Left renal cortex interstitium (tissue), 4 donors: ENCODE measurements around the gene VASH1. TPM values are rescaled to one million over a fixed set of nuclear protein-coding genes. Genes with fewer than 3 reads are reported as not detected.

Source experiments
- DNase-seq, 4 donors: peaks; one replicate each; pipeline ENCODE4 v3.0.0-alpha.2; 2013; ENCODE audit warnings: low read depth in 4 of 4, low spot score in 2 of 4, missing footprints in 1 of 4
- polyA plus RNA-seq, 4 donors: library from polyadenylated mRNA; unstranded; fragments of 120-200 nt; gene quantifications; one replicate each; pipeline ENCODE4 v1.2.1, GENCODE V29; 2013; ENCODE audit not compliant: insufficient read length in 4 of 4

Gene VASH1
- polyA plus RNA-seq, 4 donors = 29.3 to 44.6 (median 37.0) TPM

GRCh38 chr14:76782115-76782884 lies 21.0 kb downstream of the VASH1 start:
- DNase-seq = no peak

- DNase-seq = no peak
Observed at GRCh38 chr14:76782885-76783566, 21.8 kb downstream of the VASH1 start.

- DNase-seq = no peak
Observed at GRCh38 chr14:76784266-76784874, 23.1 kb downstream of the VASH1 start.

DNA sequence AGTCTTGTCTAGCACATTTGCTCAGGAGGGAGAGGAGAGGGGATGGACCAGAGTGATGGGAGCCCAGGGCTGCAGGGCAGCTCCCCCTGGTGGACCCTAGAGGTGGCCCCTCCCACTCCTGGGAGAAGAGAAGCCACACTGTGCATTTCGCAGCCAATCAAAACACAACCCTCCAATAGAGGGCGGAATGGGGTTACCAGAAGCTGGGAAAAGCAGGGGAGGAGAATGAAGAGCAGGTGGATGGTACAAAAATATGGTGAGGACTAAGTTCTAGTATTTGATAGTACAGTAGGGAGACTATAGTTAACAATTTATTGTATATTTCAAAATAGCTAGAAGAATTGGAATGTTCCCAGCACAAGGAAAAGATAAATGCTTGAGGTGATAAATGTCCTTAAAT lies 23.6 kb downstream of the VASH1 start:
- DNase-seq = peak in 1 of 4 donors; percentile 62

GRCh38 chr14:76786601-76787000 lies 25.3 kb downstream of the VASH1 start:
- no peak for DNase-seq

- no peak for DNase-seq
Observed at GRCh38 chr14:76792422-76792821, 31.2 kb downstream of the VASH1 start.

GRCh38 chr14:76793324-76793723 lies 32.1 kb downstream of the VASH1 start:
- no peak for DNase-seq

DNA sequence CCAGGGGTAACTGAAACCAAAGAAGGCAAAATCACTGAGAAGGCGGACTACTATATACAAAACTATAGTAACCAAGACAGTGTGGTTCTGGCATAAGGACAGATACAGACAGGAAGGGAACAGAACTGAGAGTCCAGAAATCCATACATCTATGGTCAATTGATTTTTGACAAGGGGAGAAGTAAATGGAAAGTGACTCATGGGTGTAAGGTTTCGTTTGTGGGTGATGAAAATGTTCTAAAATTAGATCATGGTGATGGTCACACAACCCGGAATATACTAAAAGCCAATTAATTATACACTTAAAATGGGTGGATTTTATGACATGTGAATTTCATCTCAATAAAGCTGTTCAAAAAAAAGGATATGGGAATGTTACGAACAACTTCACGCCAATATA lies 32.7 kb downstream of the VASH1 start:
- no peak for DNase-seq

GRCh38 chr14:76806446-76806845 lies 45.2 kb downstream of the VASH1 start:
- DNase-seq = no peak

DNA sequence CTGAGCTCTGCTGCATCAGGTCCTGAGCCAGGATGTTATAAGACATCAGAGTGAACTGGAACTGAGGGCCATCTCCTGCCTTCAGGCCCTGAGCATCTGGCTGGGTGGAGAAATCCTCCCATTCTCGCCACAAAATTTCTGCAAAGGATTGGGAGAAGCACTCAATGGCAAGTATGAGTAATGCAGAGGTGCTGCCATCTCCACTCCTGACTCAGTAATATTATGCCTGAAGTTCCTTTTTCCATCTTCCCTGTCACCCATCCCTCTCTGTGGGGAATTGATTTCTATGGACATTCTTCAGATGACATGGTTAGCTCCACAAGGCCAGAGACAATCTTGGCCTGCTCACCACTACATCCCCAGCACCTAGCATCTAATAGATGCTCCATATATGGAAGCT lies 46.7 kb downstream of the VASH1 start:
- no peak for DNase-seq

DNA sequence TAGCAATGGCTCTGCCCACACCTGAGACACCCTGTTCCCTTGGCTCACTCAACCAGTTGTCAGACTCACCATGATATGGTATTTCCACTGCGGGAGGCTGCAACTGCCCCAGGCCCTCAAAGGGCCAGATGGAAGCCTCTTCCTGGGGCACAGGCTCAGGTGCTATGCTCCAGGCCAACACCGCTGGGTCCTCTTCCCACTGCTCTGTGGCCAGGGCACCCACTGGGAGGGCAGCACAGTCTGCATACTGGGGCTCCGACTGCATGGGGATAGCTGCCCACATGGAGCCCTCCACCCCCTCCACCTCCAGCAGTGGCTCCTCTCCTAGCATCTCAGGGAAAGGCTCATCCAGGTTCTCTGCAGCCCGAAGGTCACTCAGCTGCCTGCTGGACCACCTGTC lies 47.7 kb downstream of the VASH1 start:
- no peak for DNase-seq

DNA sequence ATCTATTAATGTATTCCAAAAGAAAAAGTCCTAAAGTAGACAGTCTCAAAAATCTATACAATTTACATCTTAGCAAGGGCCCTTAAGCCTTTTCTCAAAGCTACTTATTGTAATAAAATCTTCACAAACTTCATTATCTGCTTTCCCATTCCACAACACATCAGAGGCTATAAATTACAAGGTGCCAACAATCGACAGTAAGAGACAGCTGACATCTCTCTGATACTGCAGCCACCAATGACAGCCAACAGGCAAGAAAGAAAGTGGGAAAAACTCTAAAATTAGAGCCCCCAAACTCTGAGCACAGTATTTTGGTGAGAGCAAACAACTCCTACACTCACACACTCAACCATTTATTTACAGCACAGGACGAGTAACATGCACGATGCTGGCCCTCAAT lies 49.3 kb downstream of the VASH1 start:
- no peak for DNase-seq

GRCh38 chr14:76810953-76811400 lies 49.7 kb downstream of the VASH1 start:
- DNase-seq = no peak

- DNase-seq = no peak
Observed at GRCh38 chr14:76811561-76811960, 50.3 kb downstream of the VASH1 start.

DNA sequence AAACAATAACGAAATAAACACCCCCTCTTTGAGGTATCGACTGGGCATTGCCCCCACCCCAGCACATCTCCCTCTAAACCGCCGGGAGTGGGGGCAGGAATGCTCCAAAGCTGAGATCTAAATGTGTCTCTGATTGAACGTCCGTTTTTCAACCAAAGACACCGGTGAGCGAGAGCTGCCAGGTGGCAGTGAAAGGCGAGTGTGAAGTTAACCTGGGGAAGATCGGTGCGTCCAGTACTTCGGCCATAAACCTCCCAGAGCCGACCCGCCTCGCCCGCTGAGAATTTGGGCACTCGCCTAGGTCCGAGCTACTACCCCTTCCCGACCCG lies 50.8 kb downstream of the VASH1 start:
- DNase-seq = no peak

- DNase-seq = peak; percentile 72 to 90 (median 88)
Observed at GRCh38 chr14:76812422-76813383, 51.4 kb downstream of the VASH1 start, which contains the start of gene ANGEL1. Gene ANGEL1 (minus strand): TSS chr14:76812882. CDS start chr14:76812827, 55 bp downstream.

- no peak for DNase-seq
Observed at GRCh38 chr14:76814726-76815645, 53.7 kb downstream of the VASH1 start.

DNA sequence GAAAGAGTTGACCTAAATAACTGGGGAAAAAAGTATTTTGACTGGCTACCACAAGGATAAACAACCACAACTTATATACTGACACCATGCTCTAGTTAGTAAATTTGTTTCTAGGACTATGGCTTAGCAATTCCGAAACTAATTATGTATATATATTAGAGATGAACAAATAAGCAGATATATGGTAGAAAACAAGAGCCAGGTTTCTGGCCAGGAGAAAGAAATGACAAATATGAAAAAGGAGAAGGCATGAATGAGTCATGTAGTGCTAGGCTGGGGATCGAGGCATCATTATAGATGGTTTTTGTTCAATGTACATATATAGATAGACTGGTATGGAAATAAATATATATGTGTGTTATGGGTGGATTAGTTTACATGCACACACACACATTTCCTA lies 59.4 kb downstream of the VASH1 start:
- no peak for DNase-seq

DNA sequence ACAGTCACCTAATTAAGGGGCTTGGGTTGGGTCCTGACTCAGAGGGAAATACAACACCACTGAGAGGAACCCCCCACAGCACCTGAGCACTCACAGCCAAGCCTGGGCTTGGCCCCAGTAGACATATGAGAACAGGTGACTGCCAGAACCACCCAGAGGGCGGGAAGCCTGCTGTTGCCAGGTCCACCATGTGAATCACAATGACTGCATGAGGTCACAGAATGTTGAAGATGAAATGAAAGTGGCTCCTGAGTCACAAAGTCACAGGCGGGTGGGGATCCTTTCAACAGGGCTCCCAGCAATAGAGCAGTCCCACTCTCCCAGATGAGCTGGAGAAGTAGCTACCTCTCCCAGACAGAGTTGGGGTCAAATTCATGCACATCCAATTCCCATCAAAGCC lies 64.9 kb downstream of the VASH1 start, which contains the start of gene LRRC74A:
Gene LRRC74A, plus strand, starts transcription at position 287 of the 400 bp plus-strand sequence. CDS start 290 bp downstream, outside the sequence.
- DNase-seq = no peak
